NCI-H510A (cell line): ENCODE measurements around the gene ADCY2.

Experiments used
- DNase-seq: peaks from one replicate; lab custom pipeline; 2025; lab: John Stamatoyannopoulos, UW

ADCY2 gene

GRCh38 chr5:7742241-7742656 lies 346.3 kb downstream of the ADCY2 start:
- no peak for DNase-seq

DNA sequence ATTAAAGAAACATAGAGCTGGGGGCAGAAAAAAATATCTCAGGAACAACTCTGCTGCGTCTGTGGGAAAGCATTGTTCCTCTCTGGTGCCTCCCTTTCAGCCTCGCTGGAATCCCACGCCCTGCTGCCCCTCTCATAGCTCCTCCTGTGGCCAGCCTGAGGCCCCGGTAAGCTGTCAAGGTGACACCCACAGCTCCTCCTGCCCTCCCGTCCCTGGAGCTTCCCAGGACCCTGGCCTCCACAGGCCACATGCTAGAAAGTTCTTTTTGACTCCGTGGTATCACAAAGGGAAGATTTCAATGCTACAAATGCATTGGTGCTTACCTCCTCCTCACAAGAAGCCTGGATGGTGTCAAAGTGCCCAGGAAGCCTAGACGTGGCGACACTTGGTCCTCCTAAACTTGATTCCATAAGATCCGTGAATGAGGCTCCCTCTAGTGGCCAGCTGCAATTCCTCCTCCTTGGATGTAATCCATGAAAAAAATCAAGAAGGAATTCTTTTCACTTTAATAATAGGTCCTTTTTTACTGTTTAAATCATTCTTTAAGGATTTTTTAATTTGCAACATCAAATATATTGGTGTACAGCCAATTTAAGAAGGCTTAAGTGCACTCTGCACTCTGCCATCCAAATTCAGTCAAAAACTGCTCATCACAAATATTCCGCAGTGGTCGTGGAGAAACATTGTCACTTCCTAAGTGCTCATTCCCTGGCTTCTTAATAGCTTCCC lies 350.1 kb downstream of the ADCY2 start:
- peak; percentile 45 for DNase-seq

GRCh38 chr5:7747728-7748127 lies 351.8 kb downstream of the ADCY2 start:
- no peak for DNase-seq

GRCh38 chr5:7749626-7750025 lies 353.7 kb downstream of the ADCY2 start:
- DNase-seq, result no peak

DNA sequence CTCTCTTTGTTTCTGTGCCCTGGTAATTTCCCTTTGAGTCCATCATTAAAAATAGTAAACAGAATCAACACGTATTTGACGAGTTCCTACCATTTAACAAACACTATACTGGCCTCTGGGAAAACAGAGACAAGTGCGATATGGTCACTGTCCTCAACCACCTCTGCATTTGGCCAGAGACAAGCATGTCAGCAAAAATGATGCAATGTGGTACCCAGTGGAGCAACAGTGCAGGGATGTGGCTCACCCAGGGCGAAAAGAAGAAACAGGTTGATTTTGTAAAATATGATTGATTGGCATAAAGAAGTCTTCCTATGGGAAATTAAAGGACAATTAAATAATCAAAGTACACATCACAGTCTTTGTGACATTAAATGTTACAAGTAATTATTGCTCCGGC lies 355.9 kb downstream of the ADCY2 start:
- DNase-seq, result no peak

GRCh38 chr5:7753181-7753580 lies 357.2 kb downstream of the ADCY2 start:
- DNase-seq, result no peak

- no peak for DNase-seq
Measured at GRCh38 chr5:7753596-7753995, 357.7 kb downstream of the ADCY2 start.

DNA sequence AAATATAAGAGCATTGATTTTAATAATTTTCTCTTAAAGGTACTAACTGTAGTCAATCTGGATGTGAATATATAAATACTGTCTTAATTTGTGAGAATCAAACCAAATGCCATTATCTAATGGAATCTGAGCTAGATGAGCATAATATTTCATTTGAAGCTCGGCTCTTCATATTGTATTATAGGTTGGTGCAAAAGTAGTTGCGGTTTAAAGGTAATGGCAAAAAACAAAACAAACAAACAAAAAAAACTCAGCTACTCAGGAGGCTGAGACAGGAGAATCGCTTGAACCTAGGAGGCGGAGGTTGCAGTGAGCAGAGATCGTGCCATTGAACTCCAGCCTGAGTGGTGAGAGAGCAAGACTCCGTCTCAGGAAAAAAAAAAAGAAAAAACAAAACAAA lies 358.6 kb downstream of the ADCY2 start:
- DNase-seq, result no peak

GRCh38 chr5:7754997-7755596 lies 359.2 kb downstream of the ADCY2 start:
- peak; percentile 63 for DNase-seq

GRCh38 chr5:7755958-7756357 lies 360.0 kb downstream of the ADCY2 start:
- no peak for DNase-seq

- peak; percentile 6 for DNase-seq
Measured at GRCh38 chr5:7756453-7756852, 360.5 kb downstream of the ADCY2 start.

DNA sequence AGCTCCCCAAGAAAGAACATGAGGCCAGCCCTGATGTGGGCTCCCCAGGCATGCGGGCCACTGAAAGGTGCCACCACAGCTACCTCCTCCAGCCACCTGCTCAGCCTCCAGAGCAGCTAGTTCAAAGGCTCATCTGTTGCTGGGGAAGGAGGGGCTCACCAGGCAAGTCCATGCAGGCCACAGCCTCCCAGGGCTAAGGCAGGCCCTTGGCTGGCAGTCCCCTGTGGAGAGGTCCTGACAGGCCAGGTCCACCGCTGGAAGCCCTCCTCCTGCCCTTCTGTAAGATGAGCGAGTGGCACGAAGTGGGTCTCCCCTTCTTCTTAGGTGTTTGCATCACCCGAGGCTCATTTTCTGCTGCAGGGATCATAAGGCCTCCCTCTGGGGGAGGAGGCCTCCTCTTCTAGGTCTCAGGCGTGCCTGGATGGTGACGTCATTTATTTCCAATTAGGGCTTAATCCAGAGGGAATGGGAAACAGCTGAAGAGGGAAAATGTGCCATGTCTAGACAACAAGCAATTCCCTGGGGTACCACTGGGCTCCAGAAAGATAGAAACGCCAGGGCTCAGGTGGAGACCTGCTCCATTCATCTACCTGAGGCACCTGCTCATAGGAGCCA lies 363.4 kb downstream of the ADCY2 start:
- peak; percentile 39 for DNase-seq

GRCh38 chr5:7759951-7760580 lies 364.1 kb downstream of the ADCY2 start:
- DNase-seq, result no peak

- peak; percentile 58 for DNase-seq
Measured at GRCh38 chr5:7762267-7762666, 366.3 kb downstream of the ADCY2 start.

- no peak for DNase-seq
Measured at GRCh38 chr5:7763621-7764072, 367.7 kb downstream of the ADCY2 start.

GRCh38 chr5:7764452-7764851 lies 368.5 kb downstream of the ADCY2 start:
- no peak for DNase-seq

DNA sequence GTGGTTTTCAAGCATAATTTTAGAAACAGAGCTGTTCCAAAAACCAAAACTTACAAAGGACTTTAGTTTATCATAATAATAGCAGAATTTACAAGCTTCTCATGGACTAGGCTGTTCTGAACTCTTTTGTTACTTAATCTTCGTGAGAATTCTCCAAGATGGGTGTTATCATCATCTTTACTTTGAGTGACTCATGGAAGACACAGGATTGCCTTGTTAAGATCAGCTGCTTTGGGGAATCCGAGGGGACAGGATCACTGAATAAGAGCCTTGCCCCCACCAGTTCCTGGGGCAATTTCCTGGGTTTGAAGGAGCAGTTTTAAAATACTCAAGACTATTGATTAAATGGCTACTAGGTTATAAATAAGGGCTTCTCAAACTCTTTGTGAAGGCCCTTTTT lies 374.5 kb downstream of the ADCY2 start:
- DNase-seq, result no peak

- DNase-seq, result no peak
Measured at GRCh38 chr5:7772141-7772540, 376.2 kb downstream of the ADCY2 start.

GRCh38 chr5:7773178-7773577 lies 377.2 kb downstream of the ADCY2 start:
- DNase-seq, result no peak

GRCh38 chr5:7776442-7776841 lies 380.5 kb downstream of the ADCY2 start:
- no peak for DNase-seq

DNA sequence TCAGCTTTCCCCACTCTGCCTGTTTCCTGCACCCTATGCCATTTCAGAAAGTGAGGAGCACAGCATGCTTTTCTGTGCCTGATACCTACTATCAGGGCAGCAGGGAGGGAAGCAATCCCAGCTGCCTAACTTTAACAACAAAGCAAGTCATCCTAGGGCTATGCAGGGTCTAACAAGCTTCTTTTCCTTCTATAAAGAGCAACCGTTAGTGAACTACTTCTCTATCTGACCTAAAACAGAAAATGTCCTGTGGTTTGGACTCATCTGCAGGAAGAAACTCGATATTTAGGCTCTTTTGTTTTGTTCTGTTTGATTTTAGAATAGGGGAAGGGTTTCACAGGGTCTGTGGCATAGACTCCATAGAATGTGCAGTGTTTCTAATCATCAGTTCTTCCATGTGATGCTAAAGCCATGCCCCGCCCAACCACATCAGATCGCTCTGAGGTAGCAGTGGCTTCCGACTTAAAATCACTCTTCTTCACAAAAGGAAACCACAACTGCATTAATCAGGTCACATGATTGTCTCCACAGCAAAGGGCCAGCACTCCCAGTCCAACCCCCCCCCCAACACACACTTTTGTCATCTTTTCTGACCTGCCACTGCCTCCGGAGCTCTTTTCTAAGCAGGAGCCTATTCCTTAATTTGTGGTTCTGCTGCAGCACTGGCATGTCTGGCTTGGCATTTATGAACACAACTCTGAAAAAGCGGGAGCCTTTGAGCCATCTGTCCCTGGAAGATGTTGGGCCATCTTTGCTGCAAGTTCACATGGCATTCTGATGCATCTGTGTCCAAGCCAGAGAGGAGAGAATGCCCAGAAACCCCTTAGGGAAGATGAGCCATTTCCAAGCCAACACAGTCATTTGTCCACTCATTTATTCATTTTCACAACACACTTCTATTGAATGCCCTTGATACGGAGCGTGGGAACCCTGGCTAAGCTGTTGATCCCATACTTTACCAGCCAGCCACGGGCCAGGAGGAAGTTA lies 383.4 kb downstream of the ADCY2 start:
- no peak for DNase-seq

GRCh38 chr5:7781899-7782298 lies 386.0 kb downstream of the ADCY2 start:
- no peak for DNase-seq
